HG02884 (cell line): ENCODE results near the gene TMEM132D.

Experiments used
- ATAC-seq: cut with Tn5 transposase; IDR thresholded peaks from one replicate; pipeline ENCODE4 v1.9.1; 2021; ENCODE audit warnings: mild to moderate bottlenecking, moderate library complexity; ENCODE audit not compliant: unreplicated experiment

TMEM132D gene

DNA sequence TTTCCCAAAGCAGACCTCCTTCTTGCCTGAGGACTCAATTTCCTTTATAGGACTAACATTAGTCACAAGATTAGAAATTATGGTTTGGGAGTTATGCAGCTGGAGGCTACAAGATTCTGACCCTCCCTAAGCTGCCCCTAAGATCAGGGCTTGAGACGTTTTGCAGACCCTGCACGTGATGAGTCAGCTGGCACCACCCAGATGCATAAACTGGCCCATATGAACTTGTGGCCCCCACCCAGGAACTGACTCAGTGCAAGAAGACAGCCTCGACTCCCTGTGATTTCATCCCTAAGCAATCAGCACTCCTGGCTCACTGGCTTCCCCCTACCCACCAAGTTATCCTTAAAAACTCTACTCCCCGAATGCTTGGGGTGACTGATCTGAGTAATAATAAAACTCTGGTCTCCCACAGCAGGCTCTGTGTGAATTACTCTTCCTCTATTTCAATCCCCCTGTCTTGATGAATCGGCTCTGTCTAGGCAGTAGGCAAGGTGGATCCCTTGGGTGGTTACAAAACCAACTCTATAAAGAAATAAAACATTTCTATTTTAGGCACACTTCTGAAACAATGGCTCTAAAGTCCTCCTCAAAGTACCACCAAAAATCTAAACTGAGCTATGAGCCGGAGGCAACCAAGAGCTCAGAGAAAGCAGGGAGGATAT lies 233.4 kb downstream of the TMEM132D start:
- no peak for ATAC-seq

GRCh38 chr12:129665414-129665813 lies 238.4 kb downstream of the TMEM132D start:
- no peak for ATAC-seq

DNA sequence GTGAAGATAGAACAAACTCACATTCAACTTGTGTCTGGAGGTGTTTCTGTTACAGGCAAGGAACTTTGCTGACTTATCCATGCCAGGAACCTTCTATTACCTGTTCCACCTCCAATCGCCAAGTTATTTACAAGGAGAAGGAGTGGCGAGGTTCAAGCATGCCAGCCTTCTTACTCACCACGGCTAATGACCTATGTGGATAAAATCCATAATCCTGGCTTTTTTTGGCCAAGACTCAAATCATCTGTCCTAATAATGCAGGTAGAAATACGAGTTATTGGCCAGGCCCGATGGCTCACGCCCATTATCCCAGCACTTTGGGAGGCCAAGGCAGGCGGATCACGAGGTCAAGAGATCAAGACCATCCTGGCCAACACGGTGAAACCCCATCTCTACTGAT lies 241.6 kb downstream of the TMEM132D start:
- ATAC-seq: no peak

GRCh38 chr12:129660946-129661345 lies 242.9 kb downstream of the TMEM132D start:
- ATAC-seq: no peak

DNA sequence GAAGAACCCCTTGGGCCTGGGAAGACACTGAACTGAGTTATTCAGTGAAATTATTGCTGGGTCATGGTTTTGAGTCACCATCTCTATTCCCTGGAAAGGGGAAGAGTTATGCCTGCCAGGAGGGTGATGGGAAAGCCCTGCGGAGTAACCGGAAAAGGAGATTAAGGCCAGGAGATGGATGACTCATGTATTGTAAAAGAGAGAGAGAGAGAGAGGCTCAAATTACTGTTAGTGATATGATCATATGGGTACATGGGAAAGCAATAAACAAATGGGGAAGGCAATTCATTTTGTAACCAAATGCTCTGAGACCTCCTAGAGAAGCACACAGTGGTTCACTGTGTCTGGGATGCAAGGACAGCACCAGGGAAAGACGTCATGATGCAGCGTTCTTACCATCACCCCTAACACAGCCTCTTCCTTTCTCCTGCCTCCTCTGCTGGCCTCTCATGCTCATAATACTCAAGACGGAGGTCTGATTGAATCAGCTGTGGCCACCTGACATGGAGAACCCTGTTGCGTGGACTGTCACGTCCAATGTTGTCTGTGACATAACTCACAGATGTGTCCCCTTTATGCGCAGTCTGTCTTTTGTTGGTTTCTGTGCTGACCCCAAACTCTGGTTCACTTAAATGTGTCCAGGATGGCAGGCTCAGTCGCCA lies 243.7 kb downstream of the TMEM132D start:
- ATAC-seq: no peak

DNA sequence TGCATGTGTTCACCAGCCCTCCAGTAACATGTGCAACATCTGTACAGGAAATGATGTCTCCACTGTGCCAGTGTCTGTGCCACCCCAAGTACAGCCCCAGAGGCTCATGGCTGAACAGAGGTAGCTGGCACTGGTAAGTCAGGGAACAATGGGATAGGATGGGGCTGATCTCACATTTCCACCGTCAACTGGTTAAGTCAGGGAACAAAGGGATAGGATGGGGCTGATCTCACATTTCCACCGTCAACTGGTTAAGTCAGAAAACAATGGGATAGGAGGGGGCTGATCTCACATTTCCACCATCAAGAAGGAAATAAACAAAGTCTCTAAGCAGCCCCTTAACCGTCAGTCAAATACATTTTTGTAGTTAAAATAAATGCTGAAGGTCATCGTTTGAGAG lies 246.6 kb downstream of the TMEM132D start:
- no peak for ATAC-seq

GRCh38 chr12:129651951-129652350 lies 251.9 kb downstream of the TMEM132D start:
- ATAC-seq: no peak

GRCh38 chr12:129641926-129642325 lies 261.9 kb downstream of the TMEM132D start:
- ATAC-seq: no peak

GRCh38 chr12:129635021-129635685 lies 268.7 kb downstream of the TMEM132D start:
- ATAC-seq: no peak

GRCh38 chr12:129631316-129631715 lies 272.5 kb downstream of the TMEM132D start:
- no peak for ATAC-seq

DNA sequence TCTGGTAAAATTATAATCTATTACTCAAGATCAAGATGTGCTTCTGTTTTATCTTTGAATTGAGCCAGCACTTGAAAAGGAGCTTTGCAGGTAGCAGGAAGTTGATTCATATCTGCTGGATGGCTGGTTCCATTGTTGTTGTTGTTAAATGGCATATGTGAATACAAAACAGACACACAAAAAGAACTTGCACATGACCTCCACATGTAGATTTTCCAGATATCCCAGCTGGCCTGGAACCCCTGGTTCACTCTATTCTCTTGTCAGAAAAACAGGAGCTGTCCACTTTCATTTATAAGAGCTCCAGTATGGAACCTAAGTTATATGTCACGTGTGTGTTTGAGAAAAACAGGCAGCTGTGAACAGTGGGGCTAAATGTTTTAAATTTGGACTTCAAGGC lies 273.9 kb downstream of the TMEM132D start:
- no peak for ATAC-seq

DNA sequence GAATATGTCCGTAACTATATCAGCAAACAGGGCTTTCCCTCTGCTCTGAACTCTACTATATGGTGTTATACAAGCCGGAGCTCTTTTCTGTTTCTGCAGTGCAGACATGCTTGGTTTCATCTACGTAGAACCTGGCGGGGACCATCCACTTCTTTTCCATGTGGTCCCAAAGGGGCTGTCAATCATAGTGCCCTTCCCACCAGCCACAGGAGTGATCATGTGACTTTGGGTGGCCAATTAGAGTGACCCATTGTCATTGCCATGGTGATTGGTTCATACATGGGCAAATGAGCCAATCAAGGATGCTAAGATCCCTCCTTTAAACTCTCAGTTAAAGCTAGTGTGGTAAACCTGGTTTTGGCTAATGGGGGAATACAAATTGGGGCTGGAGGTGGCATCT lies 281.3 kb downstream of the TMEM132D start:
- no peak for ATAC-seq

DNA sequence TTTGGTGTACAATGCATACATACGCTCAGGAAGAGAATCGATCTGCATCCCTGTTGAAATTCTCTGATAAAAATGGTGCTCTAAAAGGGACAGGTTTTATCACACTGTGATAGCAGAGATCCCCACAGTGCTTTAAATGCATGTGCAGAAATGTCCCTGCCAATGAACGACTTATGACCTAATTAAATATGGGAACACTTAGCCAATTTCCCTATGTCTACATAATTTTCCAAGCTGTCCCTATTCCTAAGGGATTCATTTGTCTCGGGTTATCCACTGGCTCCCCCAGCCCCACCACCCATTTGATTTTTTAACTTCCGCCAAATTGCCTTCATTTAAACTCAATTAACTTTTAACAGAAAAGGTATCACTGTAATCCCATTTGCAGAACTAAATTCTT lies 284.6 kb downstream of the TMEM132D start:
- no peak for ATAC-seq

GRCh38 chr12:129617849-129618248 lies 286.0 kb downstream of the TMEM132D start:
- no peak for ATAC-seq

- no peak for ATAC-seq
Observed at GRCh38 chr12:129615001-129615400, 288.8 kb downstream of the TMEM132D start.

- ATAC-seq: no peak
Observed at GRCh38 chr12:129614221-129614885, 289.5 kb downstream of the TMEM132D start.

GRCh38 chr12:129613314-129613713 lies 290.5 kb downstream of the TMEM132D start:
- no peak for ATAC-seq

GRCh38 chr12:129610601-129611120 lies 293.2 kb downstream of the TMEM132D start:
- ATAC-seq: no peak

DNA sequence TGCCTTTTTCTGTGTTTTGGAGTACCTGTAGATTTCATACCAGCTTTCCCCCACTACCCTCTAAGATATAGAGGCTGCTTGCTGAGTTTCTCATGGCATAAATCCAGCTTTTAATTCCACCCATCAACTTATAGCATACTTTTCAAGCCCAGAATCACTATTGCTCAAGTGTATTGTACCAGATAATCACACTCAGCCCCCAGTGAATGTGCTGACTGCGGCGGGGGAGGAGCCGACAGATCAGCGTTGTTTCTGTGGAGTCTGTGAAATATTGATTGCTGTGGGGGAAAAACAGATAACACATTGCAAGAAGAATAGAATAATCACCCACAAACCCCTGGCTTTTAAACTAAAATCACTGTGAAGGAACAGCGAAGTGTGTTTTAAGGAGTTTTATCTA lies 296.1 kb downstream of the TMEM132D start:
- ATAC-seq: no peak

GRCh38 chr12:129607301-129607700 lies 296.5 kb downstream of the TMEM132D start:
- ATAC-seq: no peak

- no peak for ATAC-seq
Observed at GRCh38 chr12:129606239-129606638, 297.6 kb downstream of the TMEM132D start.
